Pancreas (tissue), 10 donors: ENCODE measurements around the gene CBX4. TPM values are rescaled to one million over a fixed set of nuclear protein-coding genes. Genes with fewer than 3 reads are reported as not detected.
A peak's percentile ranks its signal among the peaks of the same experiment; 100 is the strongest.

Experiments
- ATAC-seq, 4 donors: fragments of 200-7000 bp; cut with Tn5 transposase; one replicate each; pipeline versions ENCODE4 v1.8.0 to v1.9.1; 2020; ENCODE audit warnings: mild to moderate bottlenecking in 4 of 4, moderate library complexity in 4 of 4
- DNase-seq, 6 donors: peaks; one replicate each; pipeline ENCODE4 v3.0.0-alpha.2; 2020
- FAIRE-seq: peaks from 2 replicates; lab custom pipeline; 2012; peaks lifted over from hg19 to GRCh38; lab: Jason Lieb, UNC
- H3K27ac ChIP-seq, 4 donors: fragments of 200-600 bp; sonication (generic); 1 replicate in 3 of 4; 2 replicates in 1 of 4; pipeline versions ENCODE4 v1.5.0 to v1.8.0; 2020
- H3K27me3 ChIP-seq, 4 donors: fragments of 200-600 bp; one replicate each; pipeline ENCODE4 v1.8.0; 2021
- H3K36me3 ChIP-seq, 3 donors: fragments of 200-600 bp; sonication (generic) in 1 of 3; one replicate each; pipeline versions ENCODE4 v1.5.0 to v1.8.0; 2020 to 2021
- H3K4me1 ChIP-seq, 3 donors: fragments of 200-600 bp; one replicate each; pipeline ENCODE4 v1.8.0; 2021
- H3K4me3 ChIP-seq, 4 donors: fragments of 200-600 bp; sonication (generic) in 2 of 4; one replicate each; pipeline versions ENCODE4 v1.5.0 to v1.8.0; 2020 to 2021
- H3K9me3 ChIP-seq, 4 donors: fragments of 200-600 bp; one replicate each; pipeline ENCODE4 v1.8.0; 2021
- WGBS, 2 donors: extraction: QIAGEN DNeasy Blood & Tissue Kit; methylation state at CpG; one replicate each; pipeline ENCODE4 v1.1.7; 2013; 5-methylcytosine and 5-hydroxymethylcytosine counted together
- intact Hi-C, 3 donors: fragments of 100-400 bp; cut with DNase I; formaldehyde crosslinking; loops; one replicate each; pipeline versions ENCODE4 v1.11.1 to v1.14.2; 2022
- polyA plus RNA-seq, 2 donors: library from polyadenylated mRNA; stranded (reverse); fragments of 200-250 nt; gene quantifications; one replicate each; pipeline ENCODE4 v1.2.3, GENCODE V29; 2013
- total RNA-seq, 6 donors: library from RNA; stranded (reverse); fragmentation: NEBNext Ultra II Directional in 4 of 6; extraction: Animal tissue kit (Norgen Biotek cat#: 25700) in 4 of 6; gene quantifications; one replicate each; pipeline versions ENCODE4 v1.2.1 to v1.2.4, GENCODE V29; 2021 to 2023
- TF ChIP-seq, protein P1 (sequence below), 4 donors: fragments of 200-600 bp; sonication (generic) in 3 of 4; IDR thresholded peaks; one replicate each; pipeline versions ENCODE4 v1.5.0 to v1.8.0; 2021; ENCODE audit warnings: antibody characterized with exemption in 4 of 4
- donor health status: healthy with polysubstance abuse.
- donor health status: DM: no; HTN: no; CAD: no; lungs with moderate emphysema.
- donor health status: DM: no; HTN: no; CAD: no.
- donor health status: control.
- donor health status: control.
- donor health status: Bipolar disorder and iron deficiency.
- donor health status: DM: yes; HTN: yes; CAD: no.
- donor health status: DM: no; HTN: no; CAD: no.
- donor health status: DM: no; HTN: no; CAD: no.
- donor health status: DM: yes; HTN: yes; CAD: no.

Gene CBX4
- total and polyA plus RNA-seq, 8 donors: 11.1 to 42.4 (median 18.0) TPM

DNA sequence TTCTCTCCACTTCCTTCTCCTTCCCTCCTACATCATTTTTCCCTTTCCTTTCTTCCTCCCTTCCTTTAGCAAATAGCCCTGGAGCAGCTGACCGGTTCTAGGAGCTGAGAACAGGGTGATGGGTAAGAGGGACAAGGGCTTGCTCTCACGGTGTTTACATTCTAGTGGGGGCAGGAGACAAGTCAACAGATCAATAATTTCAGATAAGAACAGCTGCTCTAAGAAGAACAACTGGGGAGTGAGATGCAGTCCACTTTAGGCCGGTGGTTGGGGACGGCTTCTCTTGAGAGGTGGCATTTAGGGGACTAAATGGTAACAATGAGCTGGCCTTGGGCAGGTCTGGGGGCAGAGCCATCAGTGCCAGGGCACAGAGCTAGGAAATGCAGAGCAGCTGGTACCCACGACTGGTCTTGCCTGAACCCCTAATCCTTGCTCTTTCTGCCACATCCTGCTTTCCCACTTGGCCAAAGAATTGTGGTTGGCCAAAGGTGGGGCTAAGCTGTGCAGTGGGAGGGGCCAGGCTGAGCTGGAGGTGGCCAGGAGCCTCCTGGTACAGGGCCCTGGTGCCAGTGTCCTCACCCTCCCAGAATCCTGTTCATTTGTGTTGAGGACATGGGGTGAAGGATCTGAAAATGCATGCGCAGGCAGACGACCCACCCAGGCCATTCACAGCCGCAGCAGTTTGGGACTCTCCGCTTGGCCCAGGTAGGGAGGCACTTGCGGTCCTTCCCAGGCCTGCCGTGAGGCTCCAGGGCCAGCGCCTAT is 17.7 kb downstream of the CBX4 start:
- DNase-seq (no peak), FAIRE-seq (no peak), ATAC-seq (peak in 2 of 4 donors; percentile 24 to 32)
- no peak overlapping the region for H3K27ac ChIP-seq
- H3K36me3 ChIP-seq: no peaks in the 10 kb centered on the region
- H3K27me3 ChIP-seq: no peaks in the 10 kb centered on the region
- no peaks in the 10 kb centered on the region for H3K9me3 ChIP-seq
- H3K4me3 ChIP-seq: no peak overlapping the region
- no peaks in the 10 kb centered on the region for H3K4me1 ChIP-seq
- intact Hi-C loops: no loop called here
- TF ChIP-seq, protein P1, sequence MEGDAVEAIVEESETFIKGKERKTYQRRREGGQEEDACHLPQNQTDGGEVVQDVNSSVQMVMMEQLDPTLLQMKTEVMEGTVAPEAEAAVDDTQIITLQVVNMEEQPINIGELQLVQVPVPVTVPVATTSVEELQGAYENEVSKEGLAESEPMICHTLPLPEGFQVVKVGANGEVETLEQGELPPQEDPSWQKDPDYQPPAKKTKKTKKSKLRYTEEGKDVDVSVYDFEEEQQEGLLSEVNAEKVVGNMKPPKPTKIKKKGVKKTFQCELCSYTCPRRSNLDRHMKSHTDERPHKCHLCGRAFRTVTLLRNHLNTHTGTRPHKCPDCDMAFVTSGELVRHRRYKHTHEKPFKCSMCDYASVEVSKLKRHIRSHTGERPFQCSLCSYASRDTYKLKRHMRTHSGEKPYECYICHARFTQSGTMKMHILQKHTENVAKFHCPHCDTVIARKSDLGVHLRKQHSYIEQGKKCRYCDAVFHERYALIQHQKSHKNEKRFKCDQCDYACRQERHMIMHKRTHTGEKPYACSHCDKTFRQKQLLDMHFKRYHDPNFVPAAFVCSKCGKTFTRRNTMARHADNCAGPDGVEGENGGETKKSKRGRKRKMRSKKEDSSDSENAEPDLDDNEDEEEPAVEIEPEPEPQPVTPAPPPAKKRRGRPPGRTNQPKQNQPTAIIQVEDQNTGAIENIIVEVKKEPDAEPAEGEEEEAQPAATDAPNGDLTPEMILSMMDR (IDR thresholded peaks at IDR 0.05): no peak
- 65 to 66% methylated on average over 12 of the region's 12 CpGs for WGBS, 2 donors

DNA sequence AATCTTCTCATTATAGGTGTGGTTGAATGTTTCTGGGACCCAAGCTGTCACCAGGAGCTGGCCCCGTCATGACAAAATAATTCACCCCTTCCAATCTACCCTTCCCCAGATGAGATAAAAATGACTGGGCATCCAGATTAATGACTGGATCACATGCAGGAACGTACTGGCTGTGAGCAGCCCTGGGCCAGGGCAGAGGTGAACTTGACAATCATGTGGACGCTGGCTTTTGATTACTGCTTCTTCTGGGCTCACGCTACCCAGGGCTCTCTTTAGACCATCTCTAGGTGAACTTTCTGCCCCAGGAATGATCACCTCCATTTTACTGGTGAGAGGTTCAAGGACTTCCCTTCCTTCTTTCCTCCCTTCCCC is 18.3 kb downstream of the CBX4 start:
- DNase-seq: no peak

DNA sequence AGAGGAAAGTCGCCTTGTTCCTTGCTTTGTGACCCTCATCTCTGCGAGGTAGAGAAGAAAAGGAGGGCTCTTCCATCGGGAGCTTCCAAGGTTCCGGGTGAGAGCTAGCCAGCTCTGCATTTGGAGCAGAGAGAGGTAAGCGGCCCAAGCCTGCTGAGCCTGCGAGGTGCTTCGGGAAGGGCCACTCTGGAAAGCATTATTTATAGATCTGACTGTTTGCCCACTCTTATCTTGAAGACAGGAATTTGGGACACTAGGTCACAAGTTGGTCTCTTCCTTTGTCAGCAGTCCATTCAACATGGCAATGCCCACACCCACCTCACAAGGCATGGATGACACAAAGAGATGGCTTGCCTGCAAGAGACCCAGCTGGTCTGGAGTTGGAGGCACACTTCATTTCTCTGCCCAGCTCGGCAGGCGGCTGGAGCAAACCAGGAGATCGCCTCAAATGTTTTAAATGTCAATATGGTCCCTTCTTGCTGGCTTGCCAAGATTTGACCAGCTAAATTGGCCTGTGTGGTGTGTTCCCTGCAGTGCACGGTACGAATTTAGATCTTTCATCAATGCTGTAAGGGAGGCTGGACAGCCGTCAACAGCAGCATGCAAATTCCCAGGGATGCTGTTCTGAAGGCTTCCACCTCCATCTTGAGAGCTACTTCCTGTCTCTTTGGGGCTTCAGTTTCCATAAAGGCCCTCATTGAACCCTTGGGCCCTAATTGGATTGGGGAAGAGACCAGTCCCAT is 19.5 kb downstream of the CBX4 start:
- Histone ChIP-seq H3K4me3 (no peak overlapping the region), H3K36me3 (no peaks in the 10 kb centered on the region), H3K27me3 (no peaks in the 10 kb centered on the region), H3K4me1 (peaks cover 8 to 9% (median 9%) of the 10 kb centered on the region in 3 donors), H3K27ac (no peak overlapping the region), H3K9me3 (no peaks in the 10 kb centered on the region)
- 90% methylated on average over 13 of the region's 13 CpGs for WGBS, 2 donors
- intact Hi-C loops: no loop called here
- TF ChIP-seq, protein P1 (IDR thresholded peaks at IDR 0.05): no peak
- DNase-seq (no peak), FAIRE-seq (no peak), ATAC-seq (no peak)

More for the DNA sequence above, 18.3 kb downstream of the CBX4 start:
- WGBS, 2 donors: 66 to 67% methylated on average over 4 of the region's 4 CpGs
- H3K9me3 ChIP-seq: no peaks in the 10 kb centered on the region
- ATAC-seq (no peak), FAIRE-seq (no peak)
- intact Hi-C loops: no loop called here
- TF ChIP-seq, protein P1 (IDR thresholded peaks at IDR 0.05): no peak
- H3K4me3 ChIP-seq: no peak overlapping the region
- H3K4me1 ChIP-seq: no peaks in the 10 kb centered on the region
- H3K27me3 ChIP-seq: no peaks in the 10 kb centered on the region
- H3K27ac ChIP-seq: no peak overlapping the region
- H3K36me3 ChIP-seq: no peaks in the 10 kb centered on the region

DNA sequence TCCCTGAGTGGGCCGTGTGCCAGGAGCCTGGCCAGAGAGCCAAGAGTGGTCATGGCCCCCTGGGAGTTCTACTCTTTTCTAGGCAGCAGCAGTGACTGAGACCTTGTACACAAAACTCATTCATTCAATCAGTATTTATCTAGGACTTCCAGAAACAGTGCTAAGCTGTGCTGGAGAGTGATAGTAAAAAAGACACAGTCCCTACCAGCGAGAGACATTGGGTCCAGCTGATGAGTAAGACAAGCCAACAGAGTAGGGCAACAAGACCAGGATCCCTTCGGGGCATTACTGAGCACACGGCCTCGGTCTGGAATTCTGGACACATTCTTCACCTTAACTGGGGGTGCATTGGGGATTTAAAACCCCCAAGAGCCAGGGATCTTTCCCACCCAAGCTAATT is 20.2 kb downstream of the CBX4 start:
- ATAC-seq (no peak), FAIRE-seq (no peak), DNase-seq (no peak)
- intact Hi-C loops: no loop called here
- Histone ChIP-seq H3K9me3 (no peaks in the 10 kb centered on the region), H3K4me1 (peaks cover 14 to 15% (median 15%) of the 10 kb centered on the region in 3 donors), H3K36me3 (no peaks in the 10 kb centered on the region), H3K27me3 (no peaks in the 10 kb centered on the region), H3K4me3 (no peak overlapping the region), H3K27ac (no peak overlapping the region)
- 75 to 80% methylated on average over 5 of the region's 5 CpGs for WGBS, 2 donors
- TF ChIP-seq, protein P1 (IDR thresholded peaks at IDR 0.05): no peak
